Activated T-cell treated with anti-CD3 and anti-CD28 coated beads, Interleukin-2, amount 50 U/mL, for 24 hours (primary cell): ENCODE data around the gene BTBD9.

Experiments used
- DNase-seq: peaks from one replicate; pipeline ENCODE4 v3.0.0-alpha.2; 2020
- H3K27ac Mint-ChIP-seq: 2 replicates; pipeline ENCODE4 v1.8.0; 2020; ENCODE audit warnings: mild to moderate bottlenecking, mixed read lengths
- H3K27me3 Mint-ChIP-seq: 2 replicates; pipeline ENCODE4 v1.8.0; 2020; ENCODE audit warnings: mixed read lengths
- H3K36me3 Mint-ChIP-seq: 2 replicates; pipeline ENCODE4 v1.8.0; 2020; ENCODE audit warnings: low read depth, mixed read lengths
- H3K4me1 Mint-ChIP-seq: 2 replicates; pipeline ENCODE4 v1.8.0; 2020; ENCODE audit warnings: low read depth, mixed read lengths
- H3K4me3 Mint-ChIP-seq: 2 replicates; pipeline ENCODE4 v1.8.0; 2020; ENCODE audit warnings: mild to moderate bottlenecking, moderate library complexity, mixed read lengths
- H3K9me3 Mint-ChIP-seq: 2 replicates; pipeline ENCODE4 v1.8.0; 2020; ENCODE audit warnings: mixed read lengths

The BTBD9 gene

GRCh38 chr6:38164671-38165108 lies 475.0 kb downstream of the BTBD9 start:
- Mint-ChIP-seq H3K27me3 (no peaks in the 10 kb centered on the region), H3K9me3 (no peaks in the 10 kb centered on the region), H3K4me3 (no peak overlapping the region), H3K36me3 (peaks cover 12% of the 10 kb centered on the region), H3K4me1 (no peaks in the 10 kb centered on the region), H3K27ac (no peak overlapping the region)
- DNase-seq: no peak

GRCh38 chr6:38164131-38164481 lies 475.6 kb downstream of the BTBD9 start:
- H3K4me1 Mint-ChIP-seq: no peaks in the 10 kb centered on the region
- H3K27ac Mint-ChIP-seq: no peak overlapping the region
- peaks cover 12% of the 10 kb centered on the region for H3K36me3 Mint-ChIP-seq

GRCh38 chr6:38163186-38164130 lies 476.3 kb downstream of the BTBD9 start:
- Mint-ChIP-seq H3K36me3 (peaks cover 12% of the 10 kb centered on the region), H3K4me3 (no peak overlapping the region), H3K4me1 (no peaks in the 10 kb centered on the region), H3K9me3 (no peaks in the 10 kb centered on the region), H3K27me3 (no peaks in the 10 kb centered on the region), H3K27ac (peak overlapping the region; percentile 38)
- no peak for DNase-seq

More at GRCh38 chr6:38164131-38164481, 475.6 kb downstream of the BTBD9 start:
- no peak for DNase-seq
- Mint-ChIP-seq H3K27me3 (no peaks in the 10 kb centered on the region), H3K9me3 (no peaks in the 10 kb centered on the region), H3K4me3 (no peak overlapping the region)

GRCh38 chr6:38162493-38163185 lies 477.1 kb downstream of the BTBD9 start:
- H3K9me3 Mint-ChIP-seq: no peaks in the 10 kb centered on the region
- peaks cover 12% of the 10 kb centered on the region for H3K36me3 Mint-ChIP-seq
- H3K27ac Mint-ChIP-seq: no peak overlapping the region
- no peak for DNase-seq
- no peak overlapping the region for H3K4me3 Mint-ChIP-seq
- H3K4me1 Mint-ChIP-seq: no peaks in the 10 kb centered on the region
- no peaks in the 10 kb centered on the region for H3K27me3 Mint-ChIP-seq

- Mint-ChIP-seq H3K36me3 (peaks cover 12% of the 10 kb centered on the region), H3K27me3 (no peaks in the 10 kb centered on the region), H3K4me1 (no peaks in the 10 kb centered on the region), H3K27ac (peak overlapping the region; percentile 44), H3K4me3 (no peak overlapping the region), H3K9me3 (no peaks in the 10 kb centered on the region)
- no peak for DNase-seq
Observed at GRCh38 chr6:38161754-38162492, 477.8 kb downstream of the BTBD9 start.

GRCh38 chr6:38161331-38161730 lies 478.4 kb downstream of the BTBD9 start:
- no peak for DNase-seq
- Mint-ChIP-seq H3K27me3 (no peaks in the 10 kb centered on the region), H3K27ac (peak overlapping the region; percentile 44), H3K36me3 (peaks cover 12% of the 10 kb centered on the region), H3K9me3 (no peaks in the 10 kb centered on the region), H3K4me3 (no peak overlapping the region), H3K4me1 (no peaks in the 10 kb centered on the region)

GRCh38 chr6:38160831-38161230 lies 478.9 kb downstream of the BTBD9 start:
- Mint-ChIP-seq H3K9me3 (no peaks in the 10 kb centered on the region), H3K4me3 (no peak overlapping the region), H3K36me3 (peaks cover 17% of the 10 kb centered on the region), H3K27ac (no peak overlapping the region), H3K4me1 (no peaks in the 10 kb centered on the region), H3K27me3 (no peaks in the 10 kb centered on the region)
- DNase-seq: no peak

GRCh38 chr6:38159596-38159995 lies 480.1 kb downstream of the BTBD9 start:
- no peak overlapping the region for H3K27ac Mint-ChIP-seq
- DNase-seq: no peak
- no peaks in the 10 kb centered on the region for H3K9me3 Mint-ChIP-seq
- no peak overlapping the region for H3K4me3 Mint-ChIP-seq
- peaks cover 24% of the 10 kb centered on the region for H3K36me3 Mint-ChIP-seq
- no peaks in the 10 kb centered on the region for H3K27me3 Mint-ChIP-seq
- peaks cover 2% of the 10 kb centered on the region for H3K4me1 Mint-ChIP-seq

GRCh38 chr6:38158762-38159350 lies 480.9 kb downstream of the BTBD9 start:
- H3K27ac Mint-ChIP-seq: no peak overlapping the region
- DNase-seq: no peak
- H3K4me3 Mint-ChIP-seq: no peak overlapping the region
- H3K36me3 Mint-ChIP-seq: peaks cover 26% of the 10 kb centered on the region
- peaks cover 2% of the 10 kb centered on the region for H3K4me1 Mint-ChIP-seq
- no peaks in the 10 kb centered on the region for H3K9me3 Mint-ChIP-seq
- H3K27me3 Mint-ChIP-seq: no peaks in the 10 kb centered on the region

- Mint-ChIP-seq H3K27me3 (no peaks in the 10 kb centered on the region), H3K9me3 (no peaks in the 10 kb centered on the region), H3K27ac (no peak overlapping the region), H3K4me3 (no peak overlapping the region), H3K36me3 (peaks cover 32% of the 10 kb centered on the region), H3K4me1 (peaks cover 2% of the 10 kb centered on the region)
- DNase-seq: no peak
Observed at GRCh38 chr6:38157905-38158304, 481.8 kb downstream of the BTBD9 start.

GRCh38 chr6:38156818-38157565 lies 482.7 kb downstream of the BTBD9 start:
- Mint-ChIP-seq H3K36me3 (peaks cover 41% of the 10 kb centered on the region), H3K4me3 (no peak overlapping the region), H3K4me1 (peaks cover 2% of the 10 kb centered on the region), H3K27ac (peak overlapping the region; percentile 27), H3K9me3 (no peaks in the 10 kb centered on the region), H3K27me3 (no peaks in the 10 kb centered on the region)
- no peak for DNase-seq

- Mint-ChIP-seq H3K4me3 (no peak overlapping the region), H3K36me3 (peaks cover 36% of the 10 kb centered on the region)
Observed at GRCh38 chr6:38155621-38156204, 484.0 kb downstream of the BTBD9 start.

GRCh38 chr6:38155144-38155543 lies 484.6 kb downstream of the BTBD9 start:
- H3K4me1 Mint-ChIP-seq: peaks cover 2% of the 10 kb centered on the region
- no peaks in the 10 kb centered on the region for H3K9me3 Mint-ChIP-seq
- H3K27ac Mint-ChIP-seq: peak overlapping the region; percentile 47
- H3K27me3 Mint-ChIP-seq: no peaks in the 10 kb centered on the region
- H3K4me3 Mint-ChIP-seq: no peak overlapping the region
- peaks cover 32% of the 10 kb centered on the region for H3K36me3 Mint-ChIP-seq
- no peak for DNase-seq

More at GRCh38 chr6:38155621-38156204, 484.0 kb downstream of the BTBD9 start:
- H3K27ac Mint-ChIP-seq: peak overlapping the region; percentile 47
- no peaks in the 10 kb centered on the region for H3K27me3 Mint-ChIP-seq
- DNase-seq: no peak
- H3K4me1 Mint-ChIP-seq: peaks cover 2% of the 10 kb centered on the region
- no peaks in the 10 kb centered on the region for H3K9me3 Mint-ChIP-seq
